Upper lobe of left lung (tissue), 4 donors: ENCODE measurements around the gene PLCB4.

Experiments
- CTCF ChIP-seq, 6 experiments: fragments of 450-650 bp in 4 of 6; fragments of 200-600 bp in 2 of 6; sonication (generic) in 2 of 6; IDR thresholded peaks; one replicate each; pipeline ENCODE4 v1.5.1; 2016 to 2019; ENCODE audit warnings: antibody characterized with exemption in 6 of 6
- EP300 ChIP-seq, 4 donors: sonication (generic); formaldehyde crosslinking; IDR thresholded peaks; one replicate each; pipeline ENCODE4 v1.5.1; 2017; ENCODE audit warnings: antibody characterized with exemption in 4 of 4, control low read depth in 2 of 4

GRCh38 chr20:9367746-9368145 is 298.9 kb downstream of the PLCB4 start:
- TF ChIP-seq CTCF (IDR thresholded peaks at IDR 0.05) = no peak
- no peak for TF ChIP-seq EP300 (IDR thresholded peaks at IDR 0.05)
